Measurements from ENCODE around the gene NARF. TPM values are rescaled to one million over a fixed set of nuclear protein-coding genes. Genes with fewer than 3 reads are reported as not detected.
A peak's percentile ranks its signal among the peaks of the same experiment; 100 is the strongest.

NARF gene
- total and polyA plus RNA-seq, 2 donors (not counting 3 experiments of a cell fraction or from before 2014, with no cell fraction given) = 83.4 to 158 TPM

- peaks cover 3% of the 10 kb centered on the region for H4K20me1 ChIP-seq (replicated peaks; ENCODE audit: control insufficient read depth, extremely low read depth, insufficient read depth, low read length)
- CTCF ChIA-PET = no interaction called here
- POLR2A ChIA-PET = no interaction called here
- peaks cover 2% of the 10 kb centered on the region for H3K4me1 ChIP-seq (ENCODE audit: control insufficient read depth, extremely low read depth, insufficient read depth, low read length)
- no peaks in the 10 kb centered on the region for H3K27me3 ChIP-seq (ENCODE audit: control insufficient read depth in 2 of 2, insufficient read depth in 2 of 2, low read length in 2 of 2)
- FAIRE-seq = no peak
- DNase-seq (ENCODE audit: low read depth, low spot score) = no peak
- TF ChIP-seq FOS (IDR thresholded peaks at IDR 0.05; ENCODE audit: borderline replicate concordance, insufficient read depth, low read length) (no peak), POLR2AphosphoS5 (IDR thresholded peaks at IDR 0.05; ENCODE audit: insufficient read depth, low read depth, low read length) (no peak)
- no peak overlapping the region for H3K4me3 ChIP-seq (replicated peaks in 1 of 3; ENCODE audit: insufficient read depth in 1 of 3, low read depth in 1 of 3, low read length in 3 of 3)
- H3K79me2 ChIP-seq (ENCODE audit: control insufficient read depth, insufficient read depth, low read length) = peaks cover 24% of the 10 kb centered on the region
- no peak overlapping the region for H2AFZ ChIP-seq (ENCODE audit: low read depth, low read length)
- H3K9me3 ChIP-seq (replicated peaks; ENCODE audit: control insufficient read depth, insufficient read depth, low read length) = no peaks in the 10 kb centered on the region
- intact Hi-C loops (cut with micrococcal nuclease) (no loop called here), dilution Hi-C loops (cut with MboI; ENCODE audit: extremely low pct_ligation_motif_present, low sequenced_read_pairs) (no loop called here)
- H3K27ac ChIP-seq (ENCODE audit: insufficient read depth, low read depth, low read length) = no peak overlapping the region
- no TSS peak for BruUV-seq (replicated peaks)
- no peak overlapping the region for H3K9ac ChIP-seq (replicated peaks; ENCODE audit: extremely low read depth, insufficient read depth, low read length)
- no peaks in the 10 kb centered on the region for H3K36me3 ChIP-seq (ENCODE audit: control insufficient read depth in 2 of 2, extremely low read depth in 1 of 2, insufficient read depth in 2 of 2, low read length in 2 of 2)
- H3K4me2 ChIP-seq (ENCODE audit: insufficient read depth, low read length) = no peak overlapping the region
- no peaks in the 10 kb centered on the region for H3K9me1 ChIP-seq (replicated peaks; ENCODE audit: control insufficient read depth, extremely low read depth, insufficient read depth, low read length)
These were observed 58.8 kb downstream of the NARF start for GRCh38 chr17:82517230-82517865.

- peaks cover 2% of the 10 kb centered on the region for H3K9me1 ChIP-seq (replicated peaks; ENCODE audit: control insufficient read depth, extremely low read depth, insufficient read depth, low read length)
- ChIA-PET CTCF (interaction anchor here (0.6 to 2.8 kb wide), 6 partner anchors 10 to 35 kb away, joined by 3 to 24 read pairs (median 10); no protein-coding TSS in a partner anchor), POLR2A (no interaction called here)
- no peaks in the 10 kb centered on the region for H3K9me3 ChIP-seq (replicated peaks; ENCODE audit: control insufficient read depth, insufficient read depth, low read length)
- H3K4me1 ChIP-seq (ENCODE audit: control insufficient read depth, extremely low read depth, insufficient read depth, low read length) = peaks cover 2% of the 10 kb centered on the region
- BruUV-seq (replicated peaks) = TSS peak; percentile 82
- intact Hi-C loops (cut with micrococcal nuclease) = loop anchor here (1.0 to 2.0 kb wide), 3 partner anchors 18 to 60 kb away; partner anchors contain the start of gene NARF
- dilution Hi-C loops (cut with MboI; ENCODE audit: extremely low pct_ligation_motif_present, low sequenced_read_pairs) = no loop called here
- H3K36me3 ChIP-seq (ENCODE audit: control insufficient read depth in 2 of 2, extremely low read depth in 1 of 2, insufficient read depth in 2 of 2, low read length in 2 of 2) = no peaks in the 10 kb centered on the region
- H2AFZ ChIP-seq (ENCODE audit: low read depth, low read length) = peak within 1 kb of the TSS; percentile 97
- peak within 1 kb of the TSS; percentile 82 for H3K27ac ChIP-seq (ENCODE audit: insufficient read depth, low read depth, low read length)
- TF ChIP-seq GATA2 (IDR thresholded peaks at IDR 0.05; ENCODE audit: insufficient read depth, insufficient read length, low read depth, low read length) (no peak), MAX (IDR thresholded peaks at IDR 0.05; ENCODE audit: insufficient read depth, insufficient read length) (peak; percentile 74), POLR2AphosphoS5 (IDR thresholded peaks at IDR 0.05; ENCODE audit: insufficient read depth, low read depth, low read length) (peak; percentile 90), POLR2A (IDR thresholded peaks at IDR 0.05; ENCODE audit: low read depth, low read length) (peak; percentile 78)
- peaks cover 42% of the 10 kb centered on the region for H3K79me2 ChIP-seq (ENCODE audit: control insufficient read depth, insufficient read depth, low read length)
- peak within 1 kb of the TSS; percentile 81 to 93 (median 88) for H3K4me3 ChIP-seq (replicated peaks in 1 of 3; ENCODE audit: insufficient read depth in 1 of 3, low read depth in 1 of 3, low read length in 3 of 3)
- peak; percentile 84 for FAIRE-seq
- peak within 1 kb of the TSS; percentile 96 for H3K4me2 ChIP-seq (ENCODE audit: insufficient read depth, low read length)
- peak within 1 kb of the TSS; percentile 86 for H3K9ac ChIP-seq (replicated peaks; ENCODE audit: extremely low read depth, insufficient read depth, low read length)
- H4K20me1 ChIP-seq (replicated peaks; ENCODE audit: control insufficient read depth, extremely low read depth, insufficient read depth, low read length) = peaks cover 3% of the 10 kb centered on the region
- peak; percentile 93 for DNase-seq (ENCODE audit: low read depth, low spot score)
- no peaks in the 10 kb centered on the region for H3K27me3 ChIP-seq (ENCODE audit: control insufficient read depth in 2 of 2, insufficient read depth in 2 of 2, low read length in 2 of 2)
These were observed 60.6 kb downstream of the NARF start, which contains the start of gene FOXK2 for GRCh38 chr17:82518826-82519810. Gene FOXK2, plus strand, starts transcription at chr17:82519732. Its CDS starts 157 bp downstream, at chr17:82519889.

Data from endothelial cell of umbilical vein (primary cell).